GM12878 (cell line): ENCODE results near the gene GPR152. TPM values are rescaled to one million over a fixed set of nuclear protein-coding genes. Genes with fewer than 3 reads are reported as not detected.

Source experiments
- ATAC-seq: fragments of 200-7000 bp; cut with Tn5 transposase; 3 replicates; pipeline ENCODE4 v1.9.1; 2020; ENCODE audit warnings: mild to moderate bottlenecking, moderate library complexity
- BruUV-seq: library from RNA; stranded (reverse); fragments of 400-500 nt; replicated peaks from 2 replicates; lab custom pipeline; 2021; lab: Mats Ljungman, UMichigan
- CTCF ChIA-PET: fragments of 300-600 bp; sonication (Branson Sonifier 250); formaldehyde crosslinking; extraction: SDS; loops from one replicate; lab custom pipeline; 2021; ENCODE audit warnings: inconsistent platforms; lab: Yijun Ruan, JAX
- POLR2A ChIA-PET: fragments of 350-600 bp; formaldehyde crosslinking; extraction: SDS; loops from one replicate; lab custom pipeline; 2021; ENCODE audit warnings: inconsistent platforms; lab: Charles Lee
- RAD21 ChIA-PET: fragments of 300-600 bp; sonication (Branson Sonifier 250); formaldehyde crosslinking; loops from one replicate; lab custom pipeline; 2023; ENCODE audit warnings: antibody characterized with exemption; ENCODE audit not compliant: unreplicated experiment; lab: Charles Lee
- SMC1A ChIA-PET: fragments of 300-600 bp; sonication (Branson Sonifier 250); formaldehyde crosslinking; loops from one replicate; lab custom pipeline; 2023; ENCODE audit not compliant: unreplicated experiment, uncharacterized antibody; lab: Charles Lee
- DNase-seq: peaks from one replicate; pipeline ENCODE4 v3.0.0-alpha.2; 2011; ENCODE audit warnings: low read depth, low spot score
- FAIRE-seq: peaks from 3 replicates; lab custom pipeline; 2011; peaks lifted over from hg19 to GRCh38; lab: Jason Lieb, UNC
- H2AFZ ChIP-seq: 2 replicates; pipeline ENCODE4 v1.6.0; 2011; ENCODE audit warnings: low read depth, low read length, control low read depth; ENCODE audit not compliant: control insufficient read depth
- H3K27ac ChIP-seq: 2 replicates; pipeline ENCODE4 v1.5.1; 2011; ENCODE audit warnings: control low read depth; ENCODE audit not compliant: control insufficient read depth, insufficient read depth
- H3K27me3 ChIP-seq, 2 experiments: replicated peaks in 1 of 2; 2 replicates each; pipeline versions ENCODE4 v1.6.0 to v1.6.1; 2011; ENCODE audit warnings: low read length in 1 of 2; ENCODE audit not compliant: control insufficient read depth in 2 of 2, insufficient read depth in 2 of 2
- H3K36me3 ChIP-seq, 2 experiments: 2 replicates each; pipeline ENCODE4 v1.5.1; 2011; ENCODE audit warnings: low read length in 1 of 2; ENCODE audit not compliant: control insufficient read depth in 2 of 2, insufficient read depth in 2 of 2
- H3K4me1 ChIP-seq: 2 replicates; pipeline ENCODE4 v1.6.1; 2011; ENCODE audit warnings: mild to moderate bottlenecking, low read length, moderate library complexity, mixed read lengths; ENCODE audit not compliant: control insufficient read depth, insufficient read depth
- H3K4me2 ChIP-seq: 2 replicates; pipeline ENCODE4 v1.6.0; 2011; ENCODE audit warnings: control low read depth; ENCODE audit not compliant: control insufficient read depth, insufficient read depth
- H3K4me3 ChIP-seq: fragments of 200-600 bp; sonication (generic); 2 replicates; pipeline ENCODE4 v1.5.1; 2016
- H3K79me2 ChIP-seq: 2 replicates; pipeline ENCODE4 v1.6.0; 2011; ENCODE audit warnings: low read length; ENCODE audit not compliant: control insufficient read depth, insufficient read depth
- H3K9ac ChIP-seq: 2 replicates; pipeline ENCODE4 v1.8.0; 2011; ENCODE audit warnings: low read length, control low read depth, mixed read lengths; ENCODE audit not compliant: control insufficient read depth, insufficient read depth
- H3K9me3 ChIP-seq: replicated peaks from 3 replicates; pipeline ENCODE4 v1.5.1; 2011; ENCODE audit warnings: mild to moderate bottlenecking, low read length; ENCODE audit not compliant: control insufficient read depth, insufficient read depth
- H4K20me1 ChIP-seq: 2 replicates; pipeline ENCODE4 v1.6.0; 2011; ENCODE audit not compliant: control insufficient read depth, insufficient read depth
- BACH1 ChIP-seq: fragments of 450-650 bp; IDR thresholded peaks from 2 replicates; pipeline ENCODE4 v1.6.1; 2017; ENCODE audit warnings: mild to moderate bottlenecking, borderline replicate concordance
- NFIC ChIP-seq: IDR thresholded peaks from 2 replicates; pipeline ENCODE4 v1.6.1; 2012; ENCODE audit warnings: low read depth, mild to moderate bottlenecking, inconsistent platforms, low read length, moderate library complexity
- NFXL1 ChIP-seq: fragments of 450-650 bp; IDR thresholded peaks from 2 replicates; pipeline ENCODE4 v1.6.1; 2017; ENCODE audit warnings: antibody characterized with exemption, mild to moderate bottlenecking, borderline replicate concordance
- RCOR1 ChIP-seq: conservative IDR thresholded peaks from 2 replicates; pipeline ENCODE4 v1.6.1; 2012; ENCODE audit warnings: low read depth, low read length, improper control_type of control experiment
- TAF1 ChIP-seq: IDR thresholded peaks from 2 replicates; pipeline ENCODE4 v1.6.1; 2011; ENCODE audit warnings: mild to moderate bottlenecking, low read depth, low read length, borderline replicate concordance
- ZBED1 ChIP-seq: IDR thresholded peaks from 2 replicates; pipeline ENCODE4 v1.6.1; 2016; ENCODE audit warnings: borderline replicate concordance
- ZNF207 ChIP-seq: fragments of 450-650 bp; IDR thresholded peaks from 2 replicates; pipeline ENCODE4 v1.6.1; 2014; ENCODE audit warnings: antibody characterized with exemption, mild to moderate bottlenecking, borderline replicate concordance
- WGBS: methylation state at CpG from one replicate; pipeline ENCODE4 v1.1.6; 2016; ENCODE audit warnings: low lambda C conversion rate; ENCODE audit not compliant: insufficient replicate concordance, insufficient coverage; ENCODE audit errors: missing lambda C conversion rate; 5-methylcytosine and 5-hydroxymethylcytosine counted together
- in situ Hi-C: fragments of 300-500 bp; cut with MboI; formaldehyde crosslinking; loops from 9 replicates; pipeline ENCODE4 v1.14.3; 2018; ENCODE audit warnings: mixed read lengths
- intact Hi-C: fragments of 100-400 bp; cut with micrococcal nuclease; formaldehyde crosslinking; loops from one replicate; pipeline ENCODE4 v1.14.2; 2022; ENCODE audit not compliant: unreplicated experiment
- polyA plus RNA-seq, 11 experiments: library from polyadenylated mRNA; depleted of rRNA in 4 of 11; unstranded in 6 of 11; stranded (reverse) in 5 of 11; fragments of >200 nt; fragmentation: Nextera tagmentation in 4 of 11; fragmentation: Illumina TruSeq in 1 of 11; extraction: Ambion mirVana in 4 of 11; extraction: Trizol in 1 of 11; gene quantifications; 1 replicate in 1 of 11; 2 replicates in 10 of 11; pipeline versions ENCODE4 v1.2.1 to v1.2.3, GENCODE V29; 2011 to 2016; ENCODE audit warnings: inconsistent platforms in 2 of 11, missing spikeins in 2 of 11, low read depth in 1 of 11
- total RNA-seq, 4 experiments: library from RNA; depleted of rRNA in 3 of 4; stranded (reverse); fragments of >200 nt in 3 of 4; fragmentation: Illumina TruSeq in 1 of 4; extraction: Trizol in 1 of 4; gene quantifications; 2 replicates each; pipeline versions ENCODE4 v1.2.1 to v1.2.3, GENCODE V29; 2013 to 2021
- TF ChIP-seq, protein P1 (sequence below): IDR thresholded peaks from 2 replicates; pipeline ENCODE4 v1.6.1; 2011; ENCODE audit warnings: mild to moderate bottlenecking, low read depth, low read length, moderate library complexity; ENCODE audit not compliant: insufficient replicate concordance
- TF ChIP-seq, protein P2 (sequence below): fragments of 450-650 bp; formaldehyde crosslinking; IDR thresholded peaks from 2 replicates; pipeline ENCODE4 v1.4.0; 2022; ENCODE audit warnings: mild to moderate bottlenecking, moderate library complexity
- TF ChIP-seq, protein P3 (sequence below): fragments of 450-650 bp; IDR thresholded peaks from 2 replicates; pipeline ENCODE4 v1.6.1; 2017; ENCODE audit warnings: mild to moderate bottlenecking, moderate library complexity

The GPR152 gene
- total and polyA plus RNA-seq, 10 of the 15 experiments (the other 5 are each of a cell fraction or from before 2014, with no cell fraction given), result not detected

DNA sequence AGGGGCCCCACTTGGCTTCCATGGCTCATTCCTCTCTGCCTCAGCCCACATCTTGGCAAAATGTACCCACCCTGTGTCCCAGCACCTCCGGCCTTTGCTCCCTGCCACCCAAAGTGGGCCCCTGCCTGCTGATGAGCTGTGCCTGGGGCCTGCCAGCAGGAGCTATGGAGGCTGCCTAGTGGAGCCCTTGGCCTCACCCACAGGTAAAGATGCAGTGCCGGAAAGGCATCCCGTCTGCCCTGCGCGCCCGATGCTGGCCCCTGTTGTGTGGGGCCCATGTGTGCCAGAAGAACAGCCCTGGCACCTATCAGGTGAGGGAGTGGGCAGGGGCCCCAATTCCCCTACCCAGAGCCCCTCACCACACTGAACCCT lies 47.3 kb downstream of the GPR152 start (continued):
- TF ChIP-seq TAF1, result no peak
- no peak for TF ChIP-seq BACH1
- no peak for TF ChIP-seq NFIC

DNA sequence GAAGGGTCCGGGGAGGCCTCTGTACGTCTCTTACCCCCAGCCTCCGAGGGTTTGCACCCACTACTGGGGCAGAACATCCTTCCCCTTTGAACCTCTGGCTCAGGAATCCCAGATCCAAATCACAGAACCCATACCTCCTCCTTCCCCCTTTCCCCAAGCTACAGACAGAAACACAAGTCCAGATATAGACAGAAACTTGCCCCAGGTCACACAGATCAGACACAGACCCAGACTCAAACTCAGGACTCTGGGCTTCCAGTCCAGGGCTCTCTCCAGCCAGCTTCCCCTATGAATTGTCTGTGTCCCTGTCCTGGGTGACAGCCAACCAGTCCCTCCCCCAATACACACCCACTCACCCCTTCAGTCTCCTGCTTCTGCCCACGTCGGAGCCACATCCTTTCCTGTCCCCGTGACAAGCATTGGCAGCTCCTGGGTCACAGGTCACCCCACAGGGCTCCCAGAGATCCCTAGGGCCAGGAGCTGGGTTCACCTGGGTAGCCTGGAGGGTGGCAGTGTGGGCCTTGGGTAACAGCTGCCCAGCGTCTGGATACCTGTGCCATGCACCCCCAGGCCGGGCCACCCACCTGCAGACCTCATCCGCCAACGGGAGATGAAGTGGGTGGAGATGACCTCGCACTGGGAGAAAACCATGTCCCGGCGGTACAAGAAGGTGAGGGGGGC lies 47.9 kb downstream of the GPR152 start:
- no TSS peak for BruUV-seq
- intact Hi-C loops, result loop anchor here (5.0 kb wide), 1 partner anchor 33 kb away; the partner anchor contains the start of gene PTPRCAP
- ChIA-PET RAD21 (interaction anchor here (1.1 to 6.4 kb wide), 11 partner anchors 24 to 103 kb away, joined by 4 to 112 read pairs (median 4); partner anchors contain the start of genes AIP, CDK2AP2, PITPNM1 and PTPRCAP), SMC1A (interaction anchor here (0.8 to 5.7 kb wide), 9 partner anchors 9 to 84 kb away, joined by 3 to 46 read pairs (median 6); partner anchors contain the start of genes AIP, PTPRCAP, RPS6KB2 and TMEM134), CTCF (interaction anchor here (0.6 to 5.0 kb wide), 12 partner anchors 9 to 255 kb away, joined by 3 to 53 read pairs (median 5); partner anchors contain the start of genes AIP, CORO1B, PITPNM1 and PTPRCAP), POLR2A (interaction anchor here (0.6 to 7.3 kb wide), 19 partner anchors 8 to 184 kb away, joined by 3 to 112 read pairs (median 13); partner anchors contain the start of genes AIP, PITPNM1, POLD4 and PTPRCAP)
- Histone ChIP-seq H3K27ac (peak overlapping the region; percentile 99), H3K36me3 (peaks cover 0 to 6% of the 10 kb centered on the region in 2 experiments; a peak in 2 of 4 replicates), H3K9me3 (no peaks in the 10 kb centered on the region; the same call in 2 of the 3 replicates), H2AFZ (no peak overlapping the region), H3K79me2 (peaks cover 49% of the 10 kb centered on the region), H3K4me2 (peak overlapping the region; percentile 69), H3K4me3 (peak overlapping the region; percentile 82), H3K4me1 (peaks cover 70% of the 10 kb centered on the region), H4K20me1 (no peaks in the 10 kb centered on the region; the same call in 1 of the 2 replicates), H3K27me3 (no peaks in the 10 kb centered on the region), H3K9ac (peak overlapping the region; percentile 91)
- ATAC-seq (no peak), FAIRE-seq (no peak), DNase-seq (no peak)
- 3% methylated on average over 13 of the region's 13 CpGs for WGBS
- in situ Hi-C loops, result no loop called here
- TF ChIP-seq, protein P1, sequence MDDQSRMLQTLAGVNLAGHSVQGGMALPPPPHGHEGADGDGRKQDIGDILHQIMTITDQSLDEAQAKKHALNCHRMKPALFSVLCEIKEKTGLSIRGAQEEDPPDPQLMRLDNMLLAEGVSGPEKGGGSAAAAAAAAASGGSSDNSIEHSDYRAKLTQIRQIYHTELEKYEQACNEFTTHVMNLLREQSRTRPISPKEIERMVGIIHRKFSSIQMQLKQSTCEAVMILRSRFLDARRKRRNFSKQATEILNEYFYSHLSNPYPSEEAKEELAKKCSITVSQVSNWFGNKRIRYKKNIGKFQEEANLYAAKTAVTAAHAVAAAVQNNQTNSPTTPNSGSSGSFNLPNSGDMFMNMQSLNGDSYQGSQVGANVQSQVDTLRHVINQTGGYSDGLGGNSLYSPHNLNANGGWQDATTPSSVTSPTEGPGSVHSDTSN, result no peak
- TF ChIP-seq NFXL1, result no peak
- TF ChIP-seq, protein P2, sequence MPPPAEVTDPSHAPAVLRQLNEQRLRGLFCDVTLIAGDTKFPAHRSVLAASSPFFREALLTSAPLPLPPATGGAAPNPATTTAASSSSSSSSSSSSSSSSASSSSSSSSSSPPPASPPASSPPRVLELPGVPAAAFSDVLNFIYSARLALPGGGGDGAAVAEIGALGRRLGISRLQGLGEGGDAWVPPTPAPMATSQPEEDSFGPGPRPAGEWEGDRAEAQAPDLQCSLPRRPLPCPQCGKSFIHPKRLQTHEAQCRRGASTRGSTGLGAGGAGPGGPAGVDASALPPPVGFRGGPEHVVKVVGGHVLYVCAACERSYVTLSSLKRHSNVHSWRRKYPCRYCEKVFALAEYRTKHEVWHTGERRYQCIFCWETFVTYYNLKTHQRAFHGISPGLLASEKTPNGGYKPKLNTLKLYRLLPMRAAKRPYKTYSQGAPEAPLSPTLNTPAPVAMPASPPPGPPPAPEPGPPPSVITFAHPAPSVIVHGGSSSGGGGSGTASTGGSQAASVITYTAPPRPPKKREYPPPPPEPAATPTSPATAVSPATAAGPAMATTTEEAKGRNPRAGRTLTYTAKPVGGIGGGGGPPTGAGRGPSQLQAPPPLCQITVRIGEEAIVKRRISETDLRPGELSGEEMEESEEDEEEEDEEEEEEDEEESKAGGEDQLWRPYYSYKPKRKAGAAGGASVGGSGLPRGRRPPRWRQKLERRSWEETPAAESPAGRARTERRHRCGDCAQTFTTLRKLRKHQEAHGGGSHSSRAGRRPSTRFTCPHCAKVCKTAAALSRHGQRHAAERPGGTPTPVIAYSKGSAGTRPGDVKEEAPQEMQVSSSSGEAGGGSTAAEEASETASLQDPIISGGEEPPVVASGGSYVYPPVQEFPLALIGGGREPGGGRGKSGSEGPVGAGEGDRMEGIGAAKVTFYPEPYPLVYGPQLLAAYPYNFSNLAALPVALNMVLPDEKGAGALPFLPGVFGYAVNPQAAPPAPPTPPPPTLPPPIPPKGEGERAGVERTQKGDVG (CRISPR knock-in tag), result no peak
- TF ChIP-seq, protein P3, sequence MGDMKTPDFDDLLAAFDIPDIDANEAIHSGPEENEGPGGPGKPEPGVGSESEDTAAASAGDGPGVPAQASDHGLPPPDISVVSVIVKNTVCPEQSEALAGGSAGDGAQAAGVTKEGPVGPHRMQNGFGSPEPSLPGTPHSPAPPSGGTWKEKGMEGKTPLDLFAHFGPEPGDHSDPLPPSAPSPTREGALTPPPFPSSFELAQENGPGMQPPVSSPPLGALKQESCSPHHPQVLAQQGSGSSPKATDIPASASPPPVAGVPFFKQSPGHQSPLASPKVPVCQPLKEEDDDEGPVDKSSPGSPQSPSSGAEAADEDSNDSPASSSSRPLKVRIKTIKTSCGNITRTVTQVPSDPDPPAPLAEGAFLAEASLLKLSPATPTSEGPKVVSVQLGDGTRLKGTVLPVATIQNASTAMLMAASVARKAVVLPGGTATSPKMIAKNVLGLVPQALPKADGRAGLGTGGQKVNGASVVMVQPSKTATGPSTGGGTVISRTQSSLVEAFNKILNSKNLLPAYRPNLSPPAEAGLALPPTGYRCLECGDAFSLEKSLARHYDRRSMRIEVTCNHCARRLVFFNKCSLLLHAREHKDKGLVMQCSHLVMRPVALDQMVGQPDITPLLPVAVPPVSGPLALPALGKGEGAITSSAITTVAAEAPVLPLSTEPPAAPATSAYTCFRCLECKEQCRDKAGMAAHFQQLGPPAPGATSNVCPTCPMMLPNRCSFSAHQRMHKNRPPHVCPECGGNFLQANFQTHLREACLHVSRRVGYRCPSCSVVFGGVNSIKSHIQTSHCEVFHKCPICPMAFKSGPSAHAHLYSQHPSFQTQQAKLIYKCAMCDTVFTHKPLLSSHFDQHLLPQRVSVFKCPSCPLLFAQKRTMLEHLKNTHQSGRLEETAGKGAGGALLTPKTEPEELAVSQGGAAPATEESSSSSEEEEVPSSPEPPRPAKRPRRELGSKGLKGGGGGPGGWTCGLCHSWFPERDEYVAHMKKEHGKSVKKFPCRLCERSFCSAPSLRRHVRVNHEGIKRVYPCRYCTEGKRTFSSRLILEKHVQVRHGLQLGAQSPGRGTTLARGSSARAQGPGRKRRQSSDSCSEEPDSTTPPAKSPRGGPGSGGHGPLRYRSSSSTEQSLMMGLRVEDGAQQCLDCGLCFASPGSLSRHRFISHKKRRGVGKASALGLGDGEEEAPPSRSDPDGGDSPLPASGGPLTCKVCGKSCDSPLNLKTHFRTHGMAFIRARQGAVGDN, result peak; percentile 59
- TF ChIP-seq BACH1, result peak; percentile 39; the same call in 1 of the 2 replicates
- no peak for TF ChIP-seq ZBED1
- TF ChIP-seq ZNF207, result no peak
- no peak for TF ChIP-seq RCOR1
